Activated gamma-delta T cell treated with anti-CD3 and anti-CD28 coated beads, Interleukin-2, amount 50 U/mL, for 16 hours (primary cell): ENCODE data around the gene LITAFD.
"Not testable (repeated sequence)": the region's sequence is repeated elsewhere in the genome, so short reads cannot be mapped to it uniquely, and the experiment has no call there.

Source experiments
- DNase-seq: peaks from one replicate; pipeline ENCODE4 v3.0.0-alpha.2; 2020; ENCODE audit warnings: low read depth

The LITAFD gene

DNA sequence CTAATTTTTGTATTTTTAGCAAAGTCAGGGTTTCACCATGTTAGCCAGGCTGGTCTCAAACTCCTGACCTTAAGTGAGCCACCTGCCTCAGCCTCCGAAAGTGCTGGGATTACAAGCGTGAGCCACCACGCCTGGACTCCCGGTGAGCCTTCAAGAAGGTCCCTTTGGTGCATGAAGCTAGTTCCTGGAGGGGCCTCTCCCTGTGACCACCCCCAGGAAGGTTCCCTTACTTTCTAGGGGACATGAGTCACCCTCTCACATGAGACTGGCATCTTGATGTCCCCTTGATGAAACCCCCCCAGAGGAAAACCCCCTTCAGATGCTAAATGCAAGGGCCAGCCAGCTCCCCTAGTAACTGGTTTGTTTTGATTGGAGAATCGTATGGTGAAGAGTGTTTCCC is 26.2 kb upstream of the LITAFD start:
- DNase-seq = no peak

DNA sequence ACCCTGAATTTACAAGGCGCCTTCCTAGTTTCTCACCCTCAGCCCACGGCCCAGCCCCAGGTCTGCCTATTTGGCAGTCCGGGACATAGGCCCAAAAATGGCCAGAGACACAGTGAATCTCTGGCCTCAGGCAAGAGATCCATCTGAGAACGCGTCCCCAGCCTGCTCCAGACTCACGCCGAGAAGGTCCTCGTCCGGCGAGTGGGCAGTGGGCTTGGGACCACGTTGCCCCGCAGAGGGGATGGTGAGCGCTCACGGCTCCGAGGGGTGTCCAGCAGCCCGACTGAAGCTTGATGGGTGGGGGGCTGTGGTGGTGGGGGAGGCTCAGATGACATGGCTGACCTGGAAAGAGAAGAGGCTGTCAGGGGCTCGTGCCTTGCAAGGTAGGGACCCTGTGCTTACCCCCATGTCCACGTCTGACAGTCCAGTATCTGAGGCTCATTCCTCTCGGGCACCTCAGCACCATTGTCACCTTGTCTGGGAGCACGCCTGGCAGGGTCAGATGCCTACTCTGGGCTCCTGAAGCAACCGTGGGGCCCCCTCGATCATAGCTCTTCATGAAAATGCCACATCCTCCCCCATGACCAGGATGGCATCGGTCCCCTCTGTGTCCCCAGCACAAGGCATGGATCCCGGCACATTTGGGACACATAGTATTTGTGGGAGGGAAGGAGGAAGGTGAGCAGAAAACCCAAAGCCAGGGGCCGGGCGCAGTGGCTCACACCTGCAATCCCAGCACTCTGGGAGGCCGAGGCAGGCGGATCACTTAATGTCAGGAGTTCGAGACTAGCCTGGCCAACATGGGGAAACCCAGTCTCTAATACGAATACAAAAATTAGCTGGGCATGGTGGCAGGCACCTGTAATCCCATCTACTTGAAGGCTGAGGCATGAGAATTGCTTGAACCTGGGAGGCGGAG is 22.9 kb upstream of the LITAFD start:
- no peak for DNase-seq

DNA sequence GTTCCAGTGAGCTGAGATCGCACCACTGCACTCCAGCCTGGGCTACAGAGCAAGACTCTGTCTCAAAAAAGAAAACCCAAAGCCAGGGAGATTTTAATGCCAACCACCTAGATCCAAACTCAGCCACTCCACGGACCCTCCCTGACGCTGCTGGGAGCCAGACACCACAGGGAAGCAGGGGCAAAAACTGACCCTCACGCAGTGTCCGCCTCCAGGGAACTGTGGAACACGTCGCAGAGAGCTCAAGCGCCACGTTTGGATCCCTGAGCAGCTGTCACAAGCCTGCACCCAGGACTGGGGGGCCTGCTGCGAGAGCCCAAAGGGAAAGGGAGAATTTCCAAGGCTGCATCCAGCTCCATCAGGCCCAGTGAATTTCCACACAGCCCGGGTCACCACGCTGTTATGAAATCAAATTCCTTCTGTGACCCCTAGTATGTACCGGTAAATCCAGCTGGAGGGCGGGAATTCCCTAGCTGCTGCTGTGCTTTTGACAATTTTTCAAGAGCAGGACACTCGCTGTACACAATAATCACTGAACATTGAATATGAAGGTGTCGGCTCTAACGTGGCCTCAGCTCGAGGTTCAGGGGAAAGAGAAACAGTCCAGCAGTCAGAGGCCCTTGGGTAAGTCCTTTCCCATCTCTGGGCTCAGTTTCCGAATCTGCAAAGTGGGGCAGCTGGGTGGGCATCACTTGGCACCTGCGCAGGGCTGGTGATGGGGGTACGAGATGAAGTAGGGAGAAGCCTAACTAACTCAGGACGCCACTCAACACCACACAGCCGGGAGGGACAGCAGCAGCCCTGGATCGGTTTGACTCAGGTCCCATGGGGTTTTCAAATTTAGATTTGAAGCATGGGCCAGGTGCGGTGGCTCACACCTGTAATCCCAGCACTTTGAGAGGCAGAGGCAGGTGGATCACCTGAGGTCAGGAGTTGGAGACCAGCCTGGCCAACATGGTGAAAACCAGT is 22.0 kb upstream of the LITAFD start:
- DNase-seq = no peak

DNA sequence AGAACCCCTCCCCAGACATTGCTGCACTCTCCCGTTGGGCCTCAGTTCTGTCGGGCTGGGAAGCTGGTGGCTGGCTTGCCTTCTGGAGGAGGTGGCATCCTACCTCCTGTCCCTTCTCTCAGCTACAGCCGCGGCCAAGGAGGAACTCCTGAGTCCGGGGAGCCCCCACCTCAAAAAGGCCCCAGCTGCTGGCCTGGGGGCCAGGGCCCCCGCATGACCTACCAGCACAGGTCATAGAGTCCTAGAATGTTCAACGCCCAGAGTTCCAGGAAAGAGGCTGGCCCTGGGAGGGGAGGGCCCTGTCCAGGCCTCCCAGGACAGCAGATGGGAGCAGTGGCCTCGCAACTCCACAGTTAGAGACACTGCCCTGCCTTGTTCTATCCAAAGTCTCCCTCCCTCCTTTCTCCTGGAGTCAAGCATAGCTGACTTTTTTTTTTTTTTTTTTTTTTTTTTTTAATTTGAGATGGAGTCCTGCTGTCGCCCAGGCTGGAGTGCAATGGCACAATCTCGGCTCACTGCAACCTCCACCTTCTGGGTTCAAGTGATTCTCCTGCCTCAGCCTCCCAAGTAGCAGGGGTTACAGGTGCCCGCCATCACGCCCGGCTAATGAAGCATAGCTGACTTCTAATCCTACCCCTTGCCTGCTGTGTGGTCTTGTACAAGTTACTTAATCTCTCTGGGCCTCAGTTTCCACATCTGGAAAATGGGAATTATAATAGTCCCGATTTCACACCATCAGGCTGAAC is 20.4 kb upstream of the LITAFD start:
- DNase-seq = no peak

DNA sequence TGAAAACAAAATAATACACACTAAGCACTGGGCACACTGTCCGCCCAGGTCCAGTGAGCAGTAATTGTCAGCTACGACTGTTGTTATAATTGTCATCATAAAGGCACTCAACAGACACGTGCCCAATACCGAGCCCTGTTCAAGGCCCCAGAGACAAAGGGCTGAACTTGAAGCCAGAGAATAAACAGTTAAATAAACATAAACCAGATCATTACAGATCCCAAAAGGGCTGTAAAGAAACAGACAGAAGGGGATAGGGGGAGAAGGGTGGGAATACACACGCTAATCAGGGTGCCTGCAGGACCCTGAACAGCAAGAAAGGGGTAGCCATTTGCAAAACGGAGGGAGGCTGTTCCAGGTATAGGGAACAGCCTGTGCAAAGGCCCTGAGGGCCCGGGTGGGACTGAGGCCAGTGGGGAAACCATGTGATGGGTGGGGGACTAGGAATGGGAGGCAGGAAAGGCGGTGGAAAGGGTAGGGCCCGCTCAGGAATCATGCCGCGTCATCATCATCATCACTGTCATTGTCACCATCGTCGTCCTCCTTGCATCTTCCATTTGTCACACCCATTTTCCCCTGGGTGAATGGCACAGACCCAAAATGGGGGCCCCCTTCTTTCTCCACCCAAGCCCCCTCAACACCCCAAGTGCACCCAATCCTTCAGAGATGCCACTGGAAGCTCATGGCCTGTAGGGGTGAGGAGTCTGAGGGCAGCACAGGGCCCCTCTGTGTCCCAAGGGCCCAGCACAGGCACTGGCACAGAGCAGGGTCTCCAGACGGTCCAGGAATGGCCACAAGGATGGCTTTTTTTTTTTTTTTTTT is 19.6 kb upstream of the LITAFD start:
- DNase-seq = no peak

DNA sequence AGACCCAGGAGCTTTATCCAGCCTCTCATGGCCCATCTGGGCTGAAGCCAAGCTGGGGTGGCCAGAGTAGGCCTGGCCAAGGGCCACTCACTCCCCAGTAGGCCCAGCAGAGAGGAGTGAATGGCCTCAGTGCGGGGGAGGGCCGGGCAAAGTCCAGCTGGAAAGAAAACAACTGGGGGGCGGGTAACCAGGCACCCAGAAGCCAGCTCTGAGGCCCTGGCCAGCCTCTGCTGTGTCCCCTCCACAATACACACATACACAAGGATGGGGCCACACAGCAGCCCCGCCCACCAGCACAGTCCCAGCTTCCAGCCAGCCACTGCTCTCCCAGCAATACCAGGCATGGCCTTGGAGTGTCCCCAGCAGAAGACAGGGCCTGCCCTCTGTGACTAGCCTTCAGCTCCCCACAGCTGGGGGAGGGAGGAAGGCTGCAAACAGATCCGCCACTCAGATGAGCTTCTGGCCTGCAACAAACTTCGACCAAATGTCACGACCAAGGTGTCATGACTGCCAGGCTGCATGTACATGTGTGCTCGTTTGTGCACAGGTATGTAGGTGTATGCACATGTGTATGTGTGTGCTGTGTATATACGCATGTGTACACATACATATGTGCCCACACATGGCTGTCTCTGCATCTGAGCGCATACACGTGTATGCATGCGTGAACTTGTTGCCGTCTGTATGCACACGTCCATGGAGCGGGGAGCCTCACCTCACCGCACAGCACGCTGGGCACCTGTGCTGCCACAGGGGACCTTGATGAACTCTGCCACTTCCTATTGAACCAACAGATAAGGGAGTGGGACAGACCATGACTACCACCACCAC is 18.3 kb upstream of the LITAFD start:
- no peak for DNase-seq

DNA sequence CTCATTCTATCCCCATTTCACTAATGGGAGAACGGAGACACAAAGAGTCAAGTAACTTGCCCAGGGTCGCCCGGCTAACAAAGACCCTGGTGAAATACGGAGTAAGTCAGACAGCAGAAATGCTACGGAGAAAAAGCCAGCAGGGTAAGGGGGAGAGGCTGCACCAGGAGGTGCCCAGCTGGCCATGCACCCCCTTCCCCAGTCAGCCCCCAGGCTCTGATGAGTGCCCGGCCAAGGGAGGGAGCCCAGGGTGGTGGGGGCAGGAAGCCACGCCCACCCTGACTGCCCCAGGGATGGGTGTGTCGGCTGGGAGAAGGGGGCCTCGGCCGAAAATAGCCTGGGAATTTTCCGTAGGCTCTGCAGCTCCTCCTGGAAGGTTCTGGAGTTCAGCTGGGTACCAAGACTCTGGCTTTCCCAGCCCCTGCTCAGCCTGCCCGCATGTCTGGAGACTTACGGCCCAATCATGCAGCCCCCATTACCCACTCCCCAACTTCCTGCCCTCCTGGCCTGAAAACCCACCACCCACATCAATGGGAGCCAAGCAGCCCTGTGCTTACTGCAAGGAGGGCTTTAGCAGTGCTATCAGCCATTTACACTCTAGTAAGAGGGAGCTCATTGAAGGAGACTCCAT is 17.6 kb upstream of the LITAFD start:
- no peak for DNase-seq

DNA sequence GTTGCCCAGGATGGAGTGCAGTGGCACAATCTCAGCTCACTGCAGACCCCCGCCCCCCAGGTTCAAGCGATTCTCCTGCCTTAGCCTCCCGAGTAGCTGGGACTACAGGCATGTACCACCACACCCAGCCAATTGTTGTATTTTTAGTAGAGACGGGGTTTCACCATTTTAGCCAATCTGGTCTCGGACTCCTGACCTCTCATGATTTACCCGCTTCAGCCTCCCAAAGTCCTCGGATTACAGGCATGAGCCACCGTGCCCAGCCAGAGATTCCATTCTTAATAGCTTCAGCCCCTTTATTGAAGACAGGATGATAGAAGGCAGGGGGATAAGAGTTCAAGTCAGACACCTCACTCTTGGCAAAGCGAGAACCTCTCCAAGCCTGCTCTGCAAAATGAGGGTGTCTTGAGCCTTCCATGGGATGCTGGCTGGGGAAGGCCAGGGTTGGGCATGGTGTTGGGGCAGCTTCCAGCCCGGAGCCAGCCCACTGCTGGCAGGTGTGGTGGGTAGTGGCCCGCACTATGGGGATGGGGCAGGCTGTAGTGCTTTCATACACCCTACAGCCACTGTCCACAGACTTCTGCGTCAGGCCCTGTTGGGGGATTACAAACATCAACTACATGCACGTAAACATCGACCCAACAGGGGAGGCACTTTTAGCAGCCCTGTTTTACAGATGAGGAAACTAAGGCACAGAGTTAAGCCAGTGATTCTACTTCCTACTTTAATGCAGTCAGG is 16.8 kb upstream of the LITAFD start:
- DNase-seq = no peak

DNA sequence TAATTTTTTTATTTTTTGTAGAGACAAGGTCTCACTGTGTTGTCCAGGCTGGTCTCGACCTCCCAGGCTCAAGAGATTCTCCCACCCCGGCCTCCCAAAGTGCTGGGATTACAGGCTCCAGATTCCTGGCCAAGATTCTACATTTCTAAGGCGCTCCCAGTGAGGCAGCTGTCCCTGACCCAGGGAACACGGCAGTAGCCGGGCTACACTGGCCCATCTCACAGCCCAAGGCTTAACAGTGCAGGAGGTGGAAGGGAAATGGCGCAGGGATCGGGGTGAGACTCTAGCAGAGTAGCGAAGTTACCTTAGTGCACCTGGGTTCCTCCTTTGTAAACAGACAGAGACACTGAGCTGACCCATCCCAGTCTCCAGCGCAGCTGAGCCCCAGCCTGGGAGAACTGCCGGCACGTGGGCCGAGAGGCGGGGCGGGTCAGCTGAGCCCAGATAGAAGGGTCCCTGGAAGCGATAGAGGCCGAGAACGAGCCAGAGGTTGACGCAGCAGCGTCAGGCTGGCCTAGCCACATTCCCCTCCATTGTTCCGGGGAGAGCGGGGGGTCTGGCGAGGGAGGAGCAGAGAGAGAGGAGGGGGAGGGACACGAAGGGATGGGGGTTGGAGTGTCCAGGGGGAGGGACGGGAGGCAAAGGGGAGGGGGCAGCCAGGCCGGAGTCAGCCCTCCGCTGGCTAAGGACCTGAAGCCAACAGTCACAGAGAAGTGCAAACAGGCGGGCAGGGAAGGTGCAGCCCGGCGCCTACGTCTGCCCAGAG is 15.8 kb upstream of the LITAFD start:
- DNase-seq = no peak

DNA sequence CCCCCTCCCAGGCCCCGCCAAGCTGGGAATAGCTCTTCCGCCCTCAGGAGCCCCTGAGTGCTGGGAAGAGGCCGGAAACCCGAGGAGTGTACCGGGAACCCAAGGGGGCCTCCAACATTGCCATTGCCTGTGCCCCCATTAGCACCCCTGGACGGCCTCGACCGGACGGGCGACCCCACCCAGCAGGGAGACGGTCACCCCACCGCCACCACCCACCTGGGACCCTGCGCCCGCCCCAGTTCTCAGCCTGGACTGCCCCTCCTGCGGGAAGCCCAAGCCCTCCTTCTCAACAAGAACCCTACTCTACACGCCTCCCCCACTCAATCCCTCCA is 15.3 kb upstream of the LITAFD start:
- no peak for DNase-seq

DNA sequence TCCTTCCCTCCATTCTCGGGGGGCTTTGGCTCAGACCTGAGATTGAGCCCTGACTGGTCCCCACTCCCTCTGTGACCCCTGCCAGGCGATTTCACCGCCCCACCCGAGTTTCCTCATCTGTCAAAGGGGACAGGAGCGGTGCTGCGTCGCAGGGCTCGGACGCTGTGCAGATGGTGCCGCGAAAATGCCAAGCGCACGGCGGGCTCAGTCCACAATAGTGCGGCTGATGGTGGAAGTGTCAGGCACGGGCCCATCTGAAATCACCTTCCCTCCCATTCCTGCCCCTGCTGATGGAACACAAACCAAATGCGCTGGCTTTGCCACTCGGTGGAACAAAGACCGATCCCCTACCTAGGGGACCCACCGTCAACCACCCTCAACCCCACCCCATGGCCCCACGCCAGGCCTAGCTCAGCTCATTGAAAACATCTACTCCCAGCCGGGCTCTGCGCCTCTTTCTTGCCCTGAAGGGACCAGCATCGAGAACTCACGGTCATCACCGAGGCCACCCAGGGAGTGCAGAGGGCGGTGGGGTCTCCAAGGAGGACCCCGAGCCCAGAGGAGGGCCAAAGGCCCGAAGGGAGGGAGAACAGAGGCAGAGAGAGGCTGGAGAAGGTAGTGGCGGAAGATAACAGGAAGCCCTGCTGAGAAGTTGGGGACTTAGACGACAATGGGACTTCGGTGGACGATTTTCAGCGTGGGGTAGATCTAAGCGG is 14.8 kb upstream of the LITAFD start:
- no peak for DNase-seq

DNA sequence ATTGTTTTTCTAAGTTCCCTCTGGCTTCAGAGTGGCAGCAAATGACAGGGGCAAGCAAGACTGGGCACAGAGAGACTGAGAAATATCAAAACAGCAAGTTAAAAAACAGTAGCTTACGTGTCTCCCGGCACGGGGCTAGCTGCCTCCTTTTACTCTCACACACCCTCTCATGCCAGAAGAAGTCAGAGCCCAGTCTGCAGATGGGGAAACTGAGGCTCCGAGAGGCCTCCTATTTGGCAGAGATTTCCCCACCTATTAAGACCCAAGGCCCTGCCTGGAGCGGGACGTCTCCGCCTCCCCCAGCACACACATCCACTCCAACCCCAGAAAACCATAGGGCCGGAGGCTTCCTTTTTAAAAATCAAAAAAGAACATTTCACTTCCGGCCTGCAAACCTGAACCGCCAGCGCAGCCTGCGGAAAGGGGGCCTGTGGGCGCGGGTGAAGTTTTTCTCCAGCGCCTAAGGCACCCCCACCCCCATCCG is 14.2 kb upstream of the LITAFD start:
- DNase-seq = no peak

DNA sequence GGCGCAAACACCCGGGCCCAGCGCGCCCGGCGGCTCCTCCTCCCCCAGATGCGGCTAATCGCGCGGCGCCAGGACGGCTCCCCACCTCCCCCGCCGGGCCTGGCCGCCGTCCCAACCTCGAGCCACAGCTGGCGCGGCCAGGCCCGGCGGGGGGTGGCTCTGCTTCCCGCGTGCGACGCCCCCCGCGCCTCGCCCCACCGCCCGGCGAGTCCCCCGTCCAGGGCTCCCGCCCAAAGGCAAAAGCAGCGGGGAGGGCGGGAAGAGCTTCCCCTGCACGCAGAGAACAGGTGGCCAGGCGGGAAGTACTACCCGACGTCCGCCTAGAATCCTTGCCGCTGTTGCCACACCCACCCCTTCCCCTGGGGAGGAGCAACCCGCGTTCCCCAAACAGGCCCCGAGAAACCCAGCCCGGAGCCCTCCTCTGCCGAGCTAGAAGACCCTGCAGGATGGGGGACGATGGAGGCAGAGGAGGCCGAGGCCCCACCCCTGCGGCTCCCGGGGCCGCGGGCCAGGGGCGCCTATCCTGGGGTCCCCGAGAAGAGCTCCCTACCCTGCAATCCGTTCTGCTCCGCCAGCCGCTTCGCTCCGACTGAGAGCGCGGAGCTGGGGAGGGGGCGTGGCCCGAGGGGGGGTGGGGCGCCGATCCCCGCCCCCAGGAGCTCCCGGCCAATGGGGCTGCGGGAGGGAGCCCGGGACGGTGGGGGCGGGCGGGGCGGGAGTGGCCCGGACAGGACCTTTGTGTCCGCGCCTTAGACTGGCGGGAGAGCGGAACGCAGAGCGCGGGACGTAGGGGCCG is 13.5 kb upstream of the LITAFD start, which contains the start of gene CARHSP1:
CARHSP1 (minus strand) TSS at position 591 of the 796 bp plus-strand sequence. CDS start 9,678 bp downstream, outside the sequence.
- DNase-seq = peak; percentile 71

DNA sequence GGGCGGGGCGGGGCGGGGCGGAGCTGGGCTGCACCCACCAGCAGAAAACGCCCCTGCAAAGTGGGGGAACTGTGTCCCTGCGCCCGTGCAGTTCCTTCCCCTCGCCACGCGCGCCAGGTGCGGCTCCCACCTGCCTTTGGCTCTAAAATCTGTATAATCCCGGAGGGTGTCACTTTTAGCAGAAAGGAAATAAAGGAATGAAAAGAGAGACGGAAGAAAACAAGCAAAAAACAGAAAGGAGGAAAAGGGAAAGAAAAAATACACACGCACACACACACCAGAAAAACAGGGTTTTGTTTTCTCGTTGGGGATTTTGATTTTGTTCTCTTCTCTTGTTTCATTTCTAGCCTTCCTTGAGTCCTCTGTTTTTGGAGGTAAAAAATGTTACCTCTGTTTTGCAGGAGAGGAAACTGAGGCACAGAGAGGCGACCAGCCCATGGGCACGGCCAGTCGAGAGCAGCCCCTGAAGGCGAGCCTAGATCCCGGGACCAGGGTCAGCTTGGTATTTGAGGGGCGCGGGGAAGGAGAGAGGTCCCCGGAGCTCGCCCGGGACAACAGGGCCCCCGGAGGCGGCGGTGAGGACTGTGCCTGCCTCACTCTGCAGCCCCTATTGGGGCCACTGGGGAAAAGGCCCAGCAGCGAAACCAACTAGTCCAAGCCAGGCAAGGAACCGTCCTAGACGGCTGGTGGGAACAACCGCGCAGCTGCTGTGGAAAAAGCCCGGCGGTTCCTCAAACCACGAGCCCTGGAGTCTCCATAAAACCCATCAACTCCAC is 12.8 kb upstream of the LITAFD start:
- DNase-seq = no peak

DNA sequence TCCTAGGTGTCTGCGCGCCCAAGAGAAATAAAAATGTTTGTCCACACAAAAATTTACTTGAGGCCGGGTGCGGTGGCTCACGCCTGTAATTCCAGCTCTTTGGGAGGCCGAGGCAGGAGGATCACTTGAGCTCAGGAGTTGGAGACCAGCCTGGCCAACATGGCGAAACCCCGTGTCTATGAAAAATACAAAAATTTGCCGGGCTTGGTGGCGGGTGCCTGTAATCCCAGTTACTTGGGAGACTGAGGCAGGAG is 12.2 kb upstream of the LITAFD start:
- not testable (repeated sequence) for DNase-seq

DNA sequence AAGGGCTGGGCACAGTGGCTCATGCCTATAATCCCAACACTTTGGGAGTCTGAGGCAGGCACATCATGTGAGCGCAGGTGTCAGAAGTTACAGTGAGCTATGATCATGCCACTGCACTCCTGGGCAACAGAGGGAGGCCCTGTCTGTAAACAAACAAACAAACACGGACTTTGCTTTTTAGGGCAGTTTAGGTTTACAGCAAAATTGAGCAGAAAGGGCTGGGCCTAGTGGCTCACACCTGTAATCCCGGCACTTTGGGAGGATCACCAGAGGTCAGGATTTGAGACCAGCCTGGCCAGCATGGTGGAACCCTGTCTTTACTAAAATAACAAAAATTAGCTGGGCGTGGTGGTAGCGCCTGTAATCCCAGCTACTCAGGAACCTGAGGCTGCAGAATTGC is 10.1 kb upstream of the LITAFD start:
- DNase-seq = no peak
